Astrocyte of the hippocampus (primary cell): ENCODE data around the gene LRRC26.
"Not testable (repeated sequence)": the region's sequence is repeated elsewhere in the genome, so short reads cannot be mapped to it uniquely, and the experiment has no call there.

Experiments
- DNase-seq: peaks from one replicate; pipeline ENCODE4 v3.0.0; 2011; ENCODE audit warnings: low read depth, low spot score

Gene LRRC26

GRCh38 chr9:137138058-137138721, 31.7 kb downstream of the LRRC26 start:
- no peak for DNase-seq

GRCh38 chr9:137136881-137137607, 32.8 kb downstream of the LRRC26 start:
- DNase-seq: no peak

GRCh38 chr9:137136261-137136880, 33.5 kb downstream of the LRRC26 start:
- no peak for DNase-seq

- not testable (repeated sequence) for DNase-seq
Observed at GRCh38 chr9:137135154-137135553, 34.7 kb downstream of the LRRC26 start.

GRCh38 chr9:137134191-137134590, 35.7 kb downstream of the LRRC26 start:
- no peak for DNase-seq

GRCh38 chr9:137130176-137130755, 39.6 kb downstream of the LRRC26 start:
- DNase-seq: no peak

DNA sequence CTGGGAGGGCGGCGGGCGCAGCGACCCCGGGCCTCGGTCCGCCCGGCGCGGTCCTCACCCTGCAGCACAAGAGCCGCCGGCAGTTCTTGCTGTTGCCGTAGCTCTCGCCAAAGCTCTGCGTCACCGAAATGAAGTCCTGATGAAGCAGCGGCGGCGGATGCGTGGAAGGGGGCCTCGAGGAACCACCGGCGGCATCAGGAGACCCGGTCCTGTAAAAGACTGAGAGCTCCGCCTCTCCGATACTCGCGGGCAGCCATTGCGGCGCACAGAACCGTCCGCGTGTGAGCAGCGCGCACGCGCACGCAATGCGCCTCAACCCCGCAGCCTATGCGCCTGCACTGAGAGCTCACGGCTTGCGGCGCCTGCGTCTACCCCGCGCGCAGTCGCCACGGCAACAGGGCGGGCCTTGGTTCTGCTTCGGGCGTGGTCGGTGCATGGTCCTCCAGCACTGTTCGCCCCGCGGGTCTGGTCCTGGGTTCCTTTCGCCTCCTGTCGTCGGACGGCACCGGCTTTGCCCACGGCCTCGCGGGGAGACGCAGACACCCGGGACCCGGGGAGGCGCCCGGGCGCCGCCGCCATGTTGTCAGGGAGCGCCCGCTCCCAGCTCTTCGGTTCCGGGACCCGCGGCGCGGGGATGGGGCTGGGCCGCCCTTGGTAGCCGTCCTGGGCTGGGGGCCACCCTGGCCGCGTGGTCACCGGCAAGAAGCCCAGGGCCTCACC, 40.2 kb downstream of the LRRC26 start:
- DNase-seq: peak; percentile 97

- DNase-seq: peak; percentile 33
Observed at GRCh38 chr9:137128862-137129455, 40.9 kb downstream of the LRRC26 start.

DNA sequence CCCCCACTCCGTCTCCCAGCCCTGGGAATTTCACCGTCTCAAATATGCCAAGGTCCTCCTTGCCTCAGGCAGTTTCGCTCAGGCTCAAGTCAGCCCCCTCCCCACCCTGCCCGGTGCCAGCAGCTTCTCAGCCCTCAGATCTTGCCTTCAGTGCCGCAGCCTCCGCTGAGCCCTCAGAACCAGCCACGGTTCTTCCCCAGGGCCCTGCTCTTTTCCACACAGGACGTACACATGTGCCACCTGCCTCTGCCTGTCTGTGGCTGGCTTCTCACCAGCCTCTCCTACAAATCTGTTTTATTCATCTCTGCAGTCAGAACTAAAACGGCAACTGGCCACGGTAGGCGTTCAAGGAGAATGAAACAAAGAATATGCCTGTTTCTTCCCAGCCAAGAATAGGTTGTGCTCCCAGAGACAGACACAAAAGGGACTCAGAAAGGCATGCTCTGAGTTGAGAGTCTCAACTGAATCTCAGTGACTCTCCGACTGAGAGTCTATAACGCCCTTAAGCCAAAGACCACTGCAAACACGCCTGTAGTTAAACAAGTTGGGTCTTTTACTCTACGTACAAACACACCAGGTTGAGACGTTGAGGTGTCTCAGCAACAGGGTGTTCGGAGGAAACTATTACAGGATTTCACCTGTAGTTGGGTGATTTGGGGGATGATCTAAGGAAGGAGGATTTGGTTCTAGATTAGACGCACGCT, 41.5 kb downstream of the LRRC26 start:
- DNase-seq: no peak

DNA sequence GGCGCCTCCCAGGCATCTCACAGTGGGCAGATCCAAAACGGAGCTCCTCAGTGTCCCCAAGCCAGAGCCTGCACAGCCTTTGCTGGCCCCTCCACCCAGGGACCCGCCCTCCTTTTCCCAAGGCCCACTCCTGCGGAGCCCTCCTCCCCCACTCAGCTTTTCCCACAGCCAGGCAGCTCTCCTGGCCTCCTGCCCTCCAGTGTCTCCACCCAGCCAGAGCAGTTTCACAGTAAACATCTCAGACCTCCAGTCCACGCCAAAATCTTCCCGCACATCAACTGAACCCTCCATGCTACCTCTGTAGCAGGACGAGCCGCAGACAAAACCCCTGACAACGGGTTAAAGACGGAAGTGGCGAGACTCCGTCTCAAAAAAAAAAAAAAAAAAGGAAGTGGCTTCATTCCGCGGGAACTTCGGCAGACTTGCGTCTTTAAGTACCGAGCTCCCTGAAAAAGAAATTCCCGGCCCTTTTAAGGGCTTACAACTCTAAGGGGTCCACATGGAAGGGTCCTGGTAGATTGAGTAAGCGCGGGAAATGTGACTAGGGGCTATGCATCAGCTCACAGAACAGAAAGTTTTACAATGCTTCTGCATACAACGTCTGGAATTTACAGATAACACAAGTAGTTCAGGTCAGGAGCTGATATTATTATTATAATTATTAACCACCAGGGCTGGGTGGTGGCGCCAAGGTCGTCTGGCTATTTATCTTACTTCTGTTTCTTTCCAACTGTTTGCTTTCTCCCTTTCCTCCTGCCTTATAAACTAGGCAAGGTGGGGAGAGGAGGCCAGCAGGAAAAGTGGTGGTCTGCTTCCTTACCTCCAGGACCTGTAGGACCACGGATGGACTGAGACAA, 42.3 kb downstream of the LRRC26 start:
- no peak for DNase-seq

DNA sequence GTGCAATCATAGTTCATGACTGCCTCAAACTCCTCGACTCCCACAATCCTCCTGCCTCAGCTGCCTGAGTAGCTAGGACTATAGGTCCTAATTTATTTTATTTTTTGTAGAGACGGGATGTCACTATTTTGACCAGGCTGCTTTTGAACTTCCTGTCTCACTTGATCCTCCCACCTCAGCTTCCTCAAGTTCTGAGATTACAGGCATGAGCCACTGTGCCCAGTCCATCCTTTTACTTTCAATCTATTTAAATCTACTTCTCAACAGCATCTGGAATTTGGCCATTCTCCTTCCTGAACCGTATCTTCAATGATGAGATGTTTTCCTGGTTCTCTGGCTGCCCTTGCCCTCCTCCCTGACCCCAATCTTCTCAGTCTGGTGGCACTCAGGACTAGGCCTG, 43.1 kb downstream of the LRRC26 start:
- DNase-seq: no peak

GRCh38 chr9:137123952-137124462, 45.8 kb downstream of the LRRC26 start:
- DNase-seq: not testable (repeated sequence)

DNA sequence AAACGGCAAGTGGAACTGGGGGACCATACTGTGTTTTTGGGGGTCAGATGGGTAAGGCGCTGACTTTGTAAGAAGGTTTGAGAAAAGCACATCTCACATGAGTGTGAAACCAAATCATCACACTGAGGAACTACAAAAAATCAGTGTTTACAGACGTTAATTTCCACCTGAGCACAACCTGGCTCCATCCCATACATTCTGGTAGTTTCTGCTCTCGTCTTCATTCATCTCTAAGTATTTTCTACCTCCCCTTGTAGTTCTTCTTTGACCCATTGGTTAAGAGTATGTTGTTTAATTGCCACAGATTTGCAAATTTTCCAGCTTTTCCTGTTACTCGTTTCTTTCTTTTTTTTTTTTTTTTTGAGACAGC, 46.4 kb downstream of the LRRC26 start:
- no peak for DNase-seq

DNA sequence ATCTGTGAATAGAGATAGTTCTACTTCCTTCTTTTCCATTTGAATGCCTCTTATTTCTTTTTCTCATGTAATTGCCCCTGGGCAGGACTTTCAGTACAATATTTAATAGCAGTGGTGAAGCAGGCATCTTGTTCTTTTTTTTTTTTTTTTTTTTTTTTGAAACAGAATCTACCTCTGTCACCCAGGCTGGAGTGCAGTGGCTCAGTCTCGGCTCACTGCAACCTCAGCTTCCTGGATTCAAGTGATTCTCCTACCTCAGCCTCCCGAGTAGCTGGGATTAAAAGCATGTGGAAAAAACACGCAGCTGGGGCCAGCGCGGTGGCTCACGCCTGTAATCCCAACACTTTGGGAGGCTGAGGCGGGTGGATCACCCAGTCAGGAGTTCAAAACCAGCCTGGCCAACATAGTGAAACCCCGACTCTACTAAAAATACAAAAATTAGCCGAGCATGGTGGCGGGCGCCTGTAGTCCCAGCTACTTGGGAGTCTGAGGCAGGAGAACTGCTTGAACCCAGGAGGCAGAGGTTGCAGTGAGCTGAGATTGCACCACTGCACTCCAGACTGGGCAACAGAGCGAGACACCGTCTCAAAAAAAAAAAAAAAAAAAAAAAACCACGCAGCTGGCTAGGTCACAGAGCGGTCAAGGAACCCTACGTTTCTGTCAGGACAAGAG, 46.9 kb downstream of the LRRC26 start:
- not testable (repeated sequence) for DNase-seq

DNA sequence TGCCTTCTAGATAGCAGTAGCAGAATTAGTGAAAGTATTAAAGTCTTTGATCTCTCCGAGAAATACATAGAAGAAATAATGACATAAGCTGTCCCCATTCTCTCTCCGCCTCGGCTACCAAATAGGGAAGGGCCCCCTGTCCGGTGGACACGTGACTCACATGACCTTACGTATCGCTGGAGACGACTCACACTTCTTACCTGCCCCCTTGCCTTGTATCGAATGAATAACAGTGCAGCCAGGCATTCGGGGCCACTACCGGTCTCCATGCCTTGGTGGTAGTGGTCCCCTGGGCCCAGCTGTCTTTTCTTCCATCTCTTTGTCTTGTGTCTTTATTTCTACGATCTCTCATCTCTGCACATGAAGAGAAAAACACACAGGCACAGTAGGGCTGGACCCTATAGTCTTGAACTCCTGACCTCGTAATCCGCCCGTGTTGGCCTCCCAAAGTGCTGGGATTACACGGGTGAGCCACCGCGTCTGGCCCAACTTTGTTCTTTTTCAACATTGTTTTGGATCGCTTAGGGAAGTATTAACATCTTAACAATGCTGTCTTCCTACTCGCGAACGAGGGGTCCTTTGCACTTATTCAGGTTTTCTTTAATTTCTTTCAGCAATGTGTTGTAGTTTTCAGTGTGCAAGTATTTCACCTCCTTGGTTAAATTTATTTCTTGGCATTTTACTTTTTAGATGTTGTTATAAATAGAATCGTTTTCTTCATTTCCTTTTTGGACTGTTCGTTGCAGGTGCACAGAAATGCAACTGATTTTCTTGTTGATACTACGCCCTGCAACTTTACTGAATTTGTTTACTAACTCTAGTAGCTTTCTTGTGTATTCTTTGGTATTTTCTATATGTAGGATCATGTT, 47.7 kb downstream of the LRRC26 start:
- not testable (repeated sequence) for DNase-seq
